Esophagus muscularis mucosa (tissue), 3 donors: ENCODE measurements around the gene GPI.

Experiments used
- POLR2AphosphoS5 ChIP-seq, 2 donors: sonication (generic); formaldehyde crosslinking; IDR thresholded peaks; one replicate each; pipeline ENCODE4 v1.6.1; 2017; ENCODE audit warnings: antibody characterized with exemption in 2 of 2
- TF ChIP-seq, protein P1 (sequence below), 3 experiments: fragments of 200-600 bp in 2 of 3; fragments of 450-650 bp in 1 of 3; sonication (generic) in 2 of 3; IDR thresholded peaks; one replicate each; pipeline ENCODE4 v1.5.1; 2017 to 2019; ENCODE audit warnings: antibody characterized with exemption in 3 of 3, mild to moderate bottlenecking in 2 of 3, moderate library complexity in 1 of 3

DNA sequence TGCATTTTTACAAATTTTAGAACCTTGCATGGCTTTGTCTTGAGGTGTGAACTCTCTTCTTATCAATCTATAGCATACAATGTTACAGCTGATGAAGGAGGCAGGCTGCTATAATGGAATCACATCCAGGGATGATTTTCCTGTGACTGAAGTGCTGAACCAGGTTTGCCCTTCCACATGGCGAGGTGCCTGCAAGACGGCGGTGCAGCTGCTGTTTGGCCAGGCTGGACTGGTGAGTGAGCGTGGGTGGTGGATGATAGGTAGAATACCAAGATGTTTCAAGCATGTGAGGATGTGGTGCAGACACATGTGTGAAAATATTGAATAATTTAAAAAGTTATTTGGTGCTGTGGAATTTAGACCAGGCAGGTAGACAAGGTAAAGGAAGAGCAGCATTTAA, 34.9 kb upstream of the GPI start:
- no peak for TF ChIP-seq POLR2AphosphoS5 (IDR thresholded peaks at IDR 0.05)
- TF ChIP-seq, protein P1, sequence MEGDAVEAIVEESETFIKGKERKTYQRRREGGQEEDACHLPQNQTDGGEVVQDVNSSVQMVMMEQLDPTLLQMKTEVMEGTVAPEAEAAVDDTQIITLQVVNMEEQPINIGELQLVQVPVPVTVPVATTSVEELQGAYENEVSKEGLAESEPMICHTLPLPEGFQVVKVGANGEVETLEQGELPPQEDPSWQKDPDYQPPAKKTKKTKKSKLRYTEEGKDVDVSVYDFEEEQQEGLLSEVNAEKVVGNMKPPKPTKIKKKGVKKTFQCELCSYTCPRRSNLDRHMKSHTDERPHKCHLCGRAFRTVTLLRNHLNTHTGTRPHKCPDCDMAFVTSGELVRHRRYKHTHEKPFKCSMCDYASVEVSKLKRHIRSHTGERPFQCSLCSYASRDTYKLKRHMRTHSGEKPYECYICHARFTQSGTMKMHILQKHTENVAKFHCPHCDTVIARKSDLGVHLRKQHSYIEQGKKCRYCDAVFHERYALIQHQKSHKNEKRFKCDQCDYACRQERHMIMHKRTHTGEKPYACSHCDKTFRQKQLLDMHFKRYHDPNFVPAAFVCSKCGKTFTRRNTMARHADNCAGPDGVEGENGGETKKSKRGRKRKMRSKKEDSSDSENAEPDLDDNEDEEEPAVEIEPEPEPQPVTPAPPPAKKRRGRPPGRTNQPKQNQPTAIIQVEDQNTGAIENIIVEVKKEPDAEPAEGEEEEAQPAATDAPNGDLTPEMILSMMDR (IDR thresholded peaks at IDR 0.05): no peak
